HG02759 (cell line): Measurements from ENCODE around the gene PTPRD.

ENCODE experiments used
- ATAC-seq: cut with Tn5 transposase; IDR thresholded peaks from one replicate; pipeline ENCODE4 v1.9.1; 2021; ENCODE audit warnings: mild to moderate bottlenecking, moderate library complexity; ENCODE audit not compliant: unreplicated experiment

Gene PTPRD

GRCh38 chr9:8447601-8448000 lies 2165.2 kb downstream of the PTPRD start:
- no peak for ATAC-seq

GRCh38 chr9:8437876-8438275 lies 2174.9 kb downstream of the PTPRD start:
- no peak for ATAC-seq

GRCh38 chr9:8437259-8437658 lies 2175.5 kb downstream of the PTPRD start:
- no peak for ATAC-seq

DNA sequence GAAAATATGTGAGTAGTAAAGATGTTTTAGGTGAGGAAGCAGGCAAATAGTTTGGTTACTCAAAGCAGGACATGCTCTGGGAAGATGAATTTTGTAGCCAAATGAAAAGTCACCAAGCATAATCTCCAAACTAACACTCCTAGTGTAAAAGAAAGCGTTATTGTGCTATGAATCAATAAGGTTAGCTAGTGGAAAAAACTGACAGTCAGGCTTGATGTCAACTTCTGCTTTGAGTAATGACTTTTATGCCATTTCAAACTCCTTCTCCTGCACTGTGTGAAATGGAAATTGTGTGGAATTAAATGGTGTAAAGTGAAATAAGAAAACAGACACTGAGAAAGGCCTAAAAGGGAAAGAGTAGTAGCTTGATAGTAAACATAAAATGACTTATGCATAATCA lies 2176.0 kb downstream of the PTPRD start:
- ATAC-seq = no peak

GRCh38 chr9:8434621-8435020 lies 2178.2 kb downstream of the PTPRD start:
- ATAC-seq = no peak

DNA sequence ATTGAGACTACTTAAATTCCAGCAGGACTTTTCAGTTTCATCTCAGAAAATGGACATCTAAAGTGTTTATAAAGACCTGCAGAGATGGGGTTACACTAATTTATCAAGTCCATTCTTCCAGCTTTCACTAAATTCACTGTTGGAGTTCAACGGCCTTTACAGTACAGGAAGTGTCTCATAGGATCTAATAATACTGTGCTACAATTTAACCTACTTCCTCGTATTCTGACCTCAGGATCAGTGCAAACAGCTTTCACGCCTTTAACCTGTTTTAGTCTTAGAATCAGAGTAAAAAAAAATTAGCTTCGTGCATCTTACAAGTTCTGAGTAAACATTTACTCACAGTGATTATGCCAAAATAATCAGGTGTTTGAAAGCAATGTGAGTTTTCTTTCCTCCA lies 2180.6 kb downstream of the PTPRD start:
- no peak for ATAC-seq

DNA sequence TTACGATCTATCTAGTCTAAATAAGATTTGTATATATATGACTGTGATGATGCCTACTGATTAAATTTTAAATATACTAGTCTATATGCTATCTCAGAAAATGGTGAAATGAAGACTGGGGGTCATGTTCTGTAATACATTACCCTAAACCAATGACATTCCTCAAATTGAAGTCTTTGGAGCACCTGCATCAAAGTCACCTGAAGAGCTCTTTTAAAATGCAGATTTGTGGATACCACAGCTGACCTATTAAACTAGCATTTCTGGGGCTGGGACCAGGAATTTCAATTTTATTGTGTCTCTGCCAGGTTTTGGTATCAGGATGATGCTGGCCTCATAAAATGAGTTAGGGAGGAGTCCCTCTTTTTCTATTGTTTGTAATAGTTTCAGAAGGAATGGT lies 2181.3 kb downstream of the PTPRD start:
- no peak for ATAC-seq

- no peak for ATAC-seq
Measured at GRCh38 chr9:8430945-8431344, 2181.9 kb downstream of the PTPRD start.

GRCh38 chr9:8429768-8430167 lies 2183.0 kb downstream of the PTPRD start:
- ATAC-seq = no peak

DNA sequence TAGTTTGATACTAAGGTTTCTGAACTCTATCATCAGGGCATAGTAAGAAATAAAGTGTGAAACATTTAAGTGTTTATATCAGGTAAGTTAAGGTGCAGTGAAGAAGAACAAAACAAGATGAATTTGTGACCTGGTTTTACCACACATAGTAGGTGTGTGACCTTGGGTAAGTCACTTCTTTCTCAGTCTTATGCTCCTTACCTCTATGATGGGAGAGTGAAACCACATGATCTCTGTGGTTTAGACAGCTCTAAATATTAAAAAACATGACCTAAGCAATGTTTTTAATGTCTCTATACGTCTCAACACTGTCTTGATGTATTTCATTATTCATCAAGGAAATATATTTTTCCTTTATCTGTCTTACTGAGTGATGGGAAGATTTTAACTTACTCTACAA lies 2183.6 kb downstream of the PTPRD start:
- ATAC-seq = no peak

GRCh38 chr9:8428389-8428788 lies 2184.4 kb downstream of the PTPRD start:
- ATAC-seq = no peak

GRCh38 chr9:8424786-8425410 lies 2187.9 kb downstream of the PTPRD start:
- no peak for ATAC-seq

DNA sequence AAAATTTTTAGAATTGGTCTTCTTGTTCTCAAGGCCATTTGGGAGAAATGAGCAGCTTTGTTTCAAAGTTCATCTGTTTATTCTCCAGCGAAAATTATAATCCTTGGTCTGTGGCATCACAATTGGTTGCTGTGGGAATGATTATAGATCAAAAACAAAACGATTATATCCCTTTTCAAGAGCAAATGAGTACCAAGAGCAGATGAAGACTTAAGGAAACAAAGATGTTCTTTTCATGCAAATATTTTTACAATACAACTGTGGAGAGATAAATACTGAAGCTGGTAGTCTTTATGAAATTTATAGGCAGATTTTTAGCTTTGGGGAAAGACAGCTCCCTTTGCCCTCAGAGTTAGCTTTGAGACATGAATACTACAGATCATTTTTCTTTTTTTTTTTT lies 2192.4 kb downstream of the PTPRD start:
- ATAC-seq = no peak

GRCh38 chr9:8419596-8420275 lies 2193.1 kb downstream of the PTPRD start:
- ATAC-seq = no peak

DNA sequence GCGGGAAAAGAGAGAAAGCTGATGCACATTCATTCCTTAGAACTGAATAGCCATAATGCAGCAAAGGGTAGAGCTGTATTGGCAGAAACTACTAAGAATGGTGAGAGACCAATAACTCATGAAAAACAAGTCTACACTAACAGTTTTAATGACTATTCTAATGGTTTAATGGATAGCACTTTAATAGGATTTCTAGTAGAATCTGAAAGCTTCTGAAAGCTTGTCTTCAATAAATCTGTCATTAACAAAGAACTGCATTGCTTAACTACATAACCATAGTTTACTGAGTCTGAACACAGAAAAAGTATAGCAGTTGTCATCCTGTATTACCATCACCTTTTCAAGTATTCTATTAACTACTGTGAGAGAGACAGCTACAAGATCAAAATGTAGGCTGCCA lies 2195.5 kb downstream of the PTPRD start:
- ATAC-seq = no peak

- no peak for ATAC-seq
Measured at GRCh38 chr9:8412327-8412726, 2200.5 kb downstream of the PTPRD start.

DNA sequence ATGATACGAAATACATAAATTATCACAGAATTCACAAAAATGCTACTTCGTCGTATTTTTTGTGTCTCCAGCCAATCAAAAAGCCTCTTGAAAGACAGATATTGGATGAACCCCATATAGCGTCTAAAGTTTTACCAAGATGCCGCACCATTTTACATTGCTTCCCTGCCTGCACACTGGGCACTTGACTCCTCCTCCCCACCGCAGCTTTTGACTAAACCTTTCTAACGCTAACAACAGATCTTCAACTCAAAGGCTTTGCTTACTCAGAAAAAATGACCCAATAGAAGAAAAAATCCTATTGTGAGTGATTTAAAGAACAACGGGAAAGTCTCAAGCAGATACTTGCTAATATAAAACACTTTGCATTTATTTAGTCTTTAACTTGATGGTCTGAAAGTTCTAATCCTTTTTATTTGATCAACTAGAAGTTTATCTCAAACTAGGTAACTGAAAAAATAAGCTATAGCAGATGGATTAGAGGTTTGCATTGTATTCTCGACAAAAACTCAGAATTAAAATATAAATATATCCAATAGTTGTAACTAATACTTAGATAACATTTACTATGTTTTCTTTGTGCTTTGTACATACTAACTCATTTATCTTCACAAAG lies 2204.1 kb downstream of the PTPRD start:
- ATAC-seq = no peak

GRCh38 chr9:8401961-8402705 lies 2210.7 kb downstream of the PTPRD start:
- no peak for ATAC-seq

DNA sequence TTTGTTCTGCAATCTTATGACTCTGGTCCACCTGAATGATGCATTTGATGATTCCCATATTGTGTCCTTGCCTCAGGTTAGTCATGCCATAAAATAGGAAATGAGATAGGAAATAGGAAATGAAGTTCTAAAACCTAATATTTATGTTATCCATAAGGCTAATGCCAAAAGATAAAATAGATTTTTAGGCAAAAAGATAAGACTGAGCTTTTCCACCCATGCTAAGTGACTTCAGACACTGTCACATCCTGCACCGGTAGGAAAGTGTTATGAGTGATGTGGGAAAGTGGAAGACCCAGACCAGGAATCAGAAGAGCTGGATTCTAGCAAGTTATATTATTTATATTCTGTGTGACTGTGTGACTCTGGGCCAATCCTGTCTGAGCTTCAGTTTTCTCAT lies 2212.4 kb downstream of the PTPRD start:
- ATAC-seq = no peak

- ATAC-seq = no peak
Measured at GRCh38 chr9:8395022-8395421, 2217.8 kb downstream of the PTPRD start.

- ATAC-seq = no peak
Measured at GRCh38 chr9:8394341-8394740, 2218.5 kb downstream of the PTPRD start.

- no peak for ATAC-seq
Measured at GRCh38 chr9:8392866-8393265, 2219.9 kb downstream of the PTPRD start.
